Epithelial cell of proximal tubule (primary cell): ENCODE results near the gene HLA-DRA. TPM values are rescaled to one million over a fixed set of nuclear protein-coding genes. Genes with fewer than 3 reads are reported as not detected.

ENCODE experiments used
- DNase-seq: peaks from one replicate; pipeline ENCODE4 v3.0.0-alpha.2; 2011; ENCODE audit warnings: low read depth
- H3K4me3 ChIP-seq: 2 replicates; pipeline ENCODE4 v1.5.1; 2011; ENCODE audit warnings: low read depth, mild to moderate bottlenecking, low read length
- CTCF ChIP-seq: conservative IDR thresholded peaks from 2 replicates; pipeline ENCODE4 v1.5.1; 2012; ENCODE audit warnings: low read depth, mild to moderate bottlenecking, low read length
- total RNA-seq: library from RNA; depleted of rRNA; stranded (reverse); fragments of >200 nt; gene quantifications from 2 replicates; pipeline ENCODE4 v1.2.3, GENCODE V29; 2015

The HLA-DRA gene
- total RNA-seq, 1 donor from 2014 or later: not detected

DNA sequence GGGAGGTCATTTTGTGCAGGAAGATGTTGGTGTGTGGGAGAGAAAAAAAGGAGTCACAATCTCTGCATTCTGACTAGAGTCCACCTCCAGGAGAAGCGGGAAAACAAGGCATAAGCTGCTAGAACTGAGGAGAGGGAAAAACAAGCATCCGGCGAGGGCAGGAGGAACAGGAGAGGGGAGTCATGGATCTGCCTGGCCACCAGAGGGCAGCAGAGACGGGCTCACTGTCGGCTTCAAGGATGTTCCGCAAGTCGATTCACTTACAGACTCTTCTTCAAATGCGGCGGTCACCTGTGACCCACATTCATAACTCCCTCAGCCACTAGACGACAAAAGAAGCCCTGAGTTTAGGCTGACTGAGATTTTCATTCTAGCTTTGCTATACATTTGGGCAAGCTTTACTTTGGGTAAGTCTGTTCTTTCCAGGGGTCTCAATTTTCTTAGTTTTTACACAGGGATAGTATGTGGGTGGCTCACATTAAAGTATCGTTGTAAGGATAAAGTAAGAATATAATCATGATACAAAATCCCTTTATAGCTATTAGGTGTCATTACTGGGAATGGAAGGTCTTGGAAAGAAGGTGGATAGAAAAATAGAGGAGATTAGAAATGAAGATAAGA is 26.1 kb upstream of the HLA-DRA start:
- no peak for DNase-seq
- peak; percentile 91 for TF ChIP-seq CTCF
- no peak overlapping the region for H3K4me3 ChIP-seq

GRCh38 chr6:32415521-32416019 is 24.1 kb upstream of the HLA-DRA start:
- H3K4me3 ChIP-seq: no peak overlapping the region
- TF ChIP-seq CTCF: peak; percentile 99
- DNase-seq: no peak

DNA sequence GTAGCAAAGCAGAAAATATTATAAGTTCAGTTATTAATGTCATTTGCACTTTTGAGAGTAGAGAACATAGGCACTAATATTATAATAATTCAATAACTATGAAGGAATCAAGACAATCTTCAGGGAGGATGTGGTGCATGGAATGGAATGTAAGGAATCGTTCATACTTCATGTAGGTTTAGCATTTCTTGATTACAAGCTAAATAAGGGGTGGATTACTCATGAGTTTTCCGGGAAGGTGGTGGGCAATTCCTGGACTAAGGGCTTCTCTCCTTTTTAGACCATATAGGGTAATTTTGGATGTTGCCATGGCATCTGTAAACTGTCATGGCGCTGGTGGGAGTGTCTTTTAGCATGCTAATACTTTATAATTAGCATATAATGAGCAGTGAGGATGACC is 23.7 kb upstream of the HLA-DRA start:
- no peak for DNase-seq
- no peak overlapping the region for H3K4me3 ChIP-seq
- no peak for TF ChIP-seq CTCF

GRCh38 chr6:32424589-32425300 is 14.9 kb upstream of the HLA-DRA start:
- TF ChIP-seq CTCF: no peak
- no peak for DNase-seq

GRCh38 chr6:32426338-32426737 is 13.3 kb upstream of the HLA-DRA start:
- no peak for TF ChIP-seq CTCF
- H3K4me3 ChIP-seq: no peak overlapping the region
- no peak for DNase-seq

More at GRCh38 chr6:32424589-32425300, 14.9 kb upstream of the HLA-DRA start:
- H3K4me3 ChIP-seq: no peak overlapping the region

- no peak overlapping the region for H3K4me3 ChIP-seq
- no peak for TF ChIP-seq CTCF
- no peak for DNase-seq
These were observed 12.5 kb upstream of the HLA-DRA start for GRCh38 chr6:32427218-32427617.
